Caco-2 (cell line): Measurements from ENCODE around the gene KCNC4. TPM values are rescaled to one million over a fixed set of nuclear protein-coding genes. Genes with fewer than 3 reads are reported as not detected.

Experiments used
- BruUV-seq: library from RNA; stranded (reverse); fragments of 400-500 nt; replicated peaks from 2 replicates; lab custom pipeline; 2021; lab: Mats Ljungman, UMichigan
- CTCF ChIA-PET: fragments of 300-600 bp; sonication (Branson Sonifier 250); formaldehyde crosslinking; loops from one replicate; lab custom pipeline; 2022; ENCODE audit warnings: antibody characterized with exemption; lab: Charles Lee
- POLR2A ChIA-PET: fragments of 300-600 bp; sonication (Branson Sonifier 250); formaldehyde crosslinking; loops from one replicate; lab custom pipeline; 2022; ENCODE audit warnings: antibody characterized with exemption; lab: Charles Lee
- DNase-seq, 2 experiments: peaks; one replicate each; pipeline versions ENCODE4 v3.0.0 to v3.0.0-alpha.2; 2020 to 2022
- H3K27me3 ChIP-seq: replicated peaks from 2 replicates; pipeline ENCODE4 v1.6.0; 2011; ENCODE audit warnings: low read length; ENCODE audit not compliant: control insufficient read depth, insufficient read depth
- H3K36me3 ChIP-seq: 2 replicates; pipeline ENCODE4 v1.5.1; 2011; ENCODE audit warnings: low read length; ENCODE audit not compliant: control insufficient read depth, insufficient read depth
- H3K4me1 ChIP-seq: fragments of 250-450 bp; sonication (Bioruptor Pico); 2 replicates; pipeline ENCODE4 v1.5.1; 2020; ENCODE audit warnings: mild to moderate bottlenecking
- H3K4me3 ChIP-seq: 2 replicates; pipeline ENCODE4 v1.5.1; 2011; ENCODE audit warnings: low read depth, mild to moderate bottlenecking, control low read depth, low read length
- H3K9me3 ChIP-seq: fragments of 250-450 bp; sonication (Bioruptor Pico); 2 replicates; pipeline ENCODE4 v1.5.1; 2020; ENCODE audit warnings: mild to moderate bottlenecking, moderate library complexity
- H3K27ac Mint-ChIP-seq: one replicate; pipeline ENCODE4 v1.8.0; 2022; ENCODE audit warnings: mixed read lengths; ENCODE audit not compliant: unreplicated experiment
- H3K27me3 Mint-ChIP-seq: one replicate; pipeline ENCODE4 v1.8.0; 2022; ENCODE audit warnings: mixed read lengths; ENCODE audit not compliant: insufficient read depth, unreplicated experiment
- H3K36me3 Mint-ChIP-seq: one replicate; pipeline ENCODE4 v1.8.0; 2022; ENCODE audit warnings: mild to moderate bottlenecking, mixed read lengths; ENCODE audit not compliant: insufficient read depth, unreplicated experiment
- H3K4me1 Mint-ChIP-seq: one replicate; pipeline ENCODE4 v1.8.0; 2022; ENCODE audit warnings: low read depth, mixed read lengths; ENCODE audit not compliant: unreplicated experiment
- H3K4me3 Mint-ChIP-seq: one replicate; pipeline ENCODE4 v1.8.0; 2022; ENCODE audit warnings: mild to moderate bottlenecking, moderate library complexity, mixed read lengths; ENCODE audit not compliant: unreplicated experiment
- H3K9me3 Mint-ChIP-seq: one replicate; pipeline ENCODE4 v1.8.0; 2022; ENCODE audit warnings: mixed read lengths; ENCODE audit not compliant: unreplicated experiment
- CTCF ChIP-seq, 2 experiments: fragments of 200-600 bp in 1 of 2; IDR thresholded peaks; 1 replicate in 1 of 2; 2 replicates in 1 of 2; pipeline versions ENCODE4 v1.5.1 to v1.8.0; 2011 to 2022; ENCODE audit warnings: antibody characterized with exemption in 1 of 2, control low read depth in 1 of 2, inconsistent platforms in 1 of 2, low read depth in 1 of 2, low read length in 1 of 2, mild to moderate bottlenecking in 1 of 2, moderate library complexity in 1 of 2; ENCODE audit not compliant: insufficient read depth in 1 of 2, severe bottlenecking in 1 of 2, unreplicated experiment in 1 of 2
- intact Hi-C: fragments of 100-400 bp; cut with micrococcal nuclease; formaldehyde crosslinking; loops from one replicate; pipeline ENCODE4 v1.10.0; 2022; ENCODE audit not compliant: unreplicated experiment
- total RNA-seq: library from RNA; stranded (reverse); gene quantifications from 2 replicates; pipeline ENCODE4 v1.2.3, GENCODE V29; 2022

Gene KCNC4
- total RNA-seq, 1 experiment from 2014 or later = 5.3 TPM

GRCh38 chr1:110225212-110225611 lies 15.1 kb downstream of the KCNC4 start:
- peaks cover 9% of the 10 kb centered on the region for H3K36me3 Mint-ChIP-seq
- DNase-seq = no peak
- no peaks in the 10 kb centered on the region for H3K27me3 ChIP-seq
- no peak overlapping the region for H3K4me3 ChIP-seq
- POLR2A ChIA-PET = no interaction called here
- H3K27me3 Mint-ChIP-seq = no peaks in the 10 kb centered on the region
- CTCF ChIA-PET = interaction anchor here (1.1 to 1.3 kb wide), 2 partner anchors 18 to 87 kb away, joined by 4 to 6 read pairs; no protein-coding TSS in a partner anchor
- H3K9me3 Mint-ChIP-seq = no peaks in the 10 kb centered on the region
- no peak for TF ChIP-seq CTCF (IDR thresholded peaks at IDR 0.05; ENCODE audit: insufficient read depth in 1 of 2, low read depth in 1 of 2, low read length in 1 of 2, severe bottlenecking in 1 of 2, unreplicated experiment in 1 of 2)
- H3K4me3 Mint-ChIP-seq = no peak overlapping the region
- H3K4me1 Mint-ChIP-seq = peaks cover 12% of the 10 kb centered on the region
- intact Hi-C loops = no loop called here
- H3K4me1 ChIP-seq = peaks cover 16% of the 10 kb centered on the region
- no peak overlapping the region for H3K27ac Mint-ChIP-seq
- no peaks in the 10 kb centered on the region for H3K9me3 ChIP-seq
- no TSS peak for BruUV-seq
- no peaks in the 10 kb centered on the region for H3K36me3 ChIP-seq

- Mint-ChIP-seq H3K4me1 (peaks cover 12% of the 10 kb centered on the region), H3K36me3 (peaks cover 9% of the 10 kb centered on the region), H3K9me3 (no peaks in the 10 kb centered on the region), H3K27me3 (no peaks in the 10 kb centered on the region), H3K27ac (no peak overlapping the region), H3K4me3 (no peak overlapping the region)
- POLR2A ChIA-PET = no interaction called here
- no peak for TF ChIP-seq CTCF (IDR thresholded peaks at IDR 0.05; ENCODE audit: insufficient read depth in 1 of 2, low read depth in 1 of 2, low read length in 1 of 2, severe bottlenecking in 1 of 2, unreplicated experiment in 1 of 2)
- no peak overlapping the region for H3K4me3 ChIP-seq
- no peaks in the 10 kb centered on the region for H3K36me3 ChIP-seq
- intact Hi-C loops = no loop called here
- no peaks in the 10 kb centered on the region for H3K9me3 ChIP-seq
- BruUV-seq = no TSS peak
- H3K27me3 ChIP-seq = no peaks in the 10 kb centered on the region
- CTCF ChIA-PET = interaction anchor here (1.3 kb wide), 1 partner anchor 18 kb away, joined by 4 read pairs; no protein-coding TSS in a partner anchor
- H3K4me1 ChIP-seq = peaks cover 16% of the 10 kb centered on the region
- DNase-seq = no peak
Observed at GRCh38 chr1:110225756-110226404, 15.8 kb downstream of the KCNC4 start.

- Histone ChIP-seq H3K9me3 (no peaks in the 10 kb centered on the region), H3K4me1 (peaks cover 16% of the 10 kb centered on the region), H3K27me3 (no peaks in the 10 kb centered on the region), H3K4me3 (no peak overlapping the region), H3K36me3 (no peaks in the 10 kb centered on the region)
- intact Hi-C loops = no loop called here
- no peaks in the 10 kb centered on the region for H3K27me3 Mint-ChIP-seq
- POLR2A ChIA-PET = no interaction called here
- no peaks in the 10 kb centered on the region for H3K9me3 Mint-ChIP-seq
- no TSS peak for BruUV-seq
- H3K36me3 Mint-ChIP-seq = peaks cover 9% of the 10 kb centered on the region
- no peak for DNase-seq
- no peak overlapping the region for H3K4me3 Mint-ChIP-seq
- TF ChIP-seq CTCF (IDR thresholded peaks at IDR 0.05; ENCODE audit: insufficient read depth in 1 of 2, low read depth in 1 of 2, low read length in 1 of 2, severe bottlenecking in 1 of 2, unreplicated experiment in 1 of 2) = no peak
- H3K4me1 Mint-ChIP-seq = peaks cover 12% of the 10 kb centered on the region
- CTCF ChIA-PET = no interaction called here
- H3K27ac Mint-ChIP-seq = no peak overlapping the region
Observed at GRCh38 chr1:110227774-110228173, 17.7 kb downstream of the KCNC4 start.
